ENCODE measurements around the gene RPUSD1.

Gene RPUSD1

GRCh38 chr16:807347-808084 is 19.3 kb upstream of the RPUSD1 start:
- Mint-ChIP-seq H3K9me3 (peaks cover 3% of the 10 kb centered on the region), H3K27me3 (peaks cover 59% of the 10 kb centered on the region), H3K4me3 (peak overlapping the region; percentile 89), H3K4me1 (peaks cover 16% of the 10 kb centered on the region), H3K36me3 (peaks cover 6% of the 10 kb centered on the region), H3K27ac (peak overlapping the region; percentile 91)
- peak; percentile 95 for ATAC-seq

GRCh38 chr16:805474-805873 is 17.3 kb upstream of the RPUSD1 start:
- Mint-ChIP-seq H3K27ac (no peak overlapping the region), H3K4me3 (no peak overlapping the region), H3K4me1 (peaks cover 11% of the 10 kb centered on the region), H3K9me3 (no peaks in the 10 kb centered on the region), H3K36me3 (no peaks in the 10 kb centered on the region), H3K27me3 (peaks cover 47% of the 10 kb centered on the region)
- ATAC-seq = no peak

- Mint-ChIP-seq H3K27ac (no peak overlapping the region), H3K9me3 (no peaks in the 10 kb centered on the region), H3K4me1 (peaks cover 11% of the 10 kb centered on the region), H3K4me3 (no peak overlapping the region), H3K36me3 (no peaks in the 10 kb centered on the region), H3K27me3 (peaks cover 36% of the 10 kb centered on the region)
- ATAC-seq = no peak
Observed at GRCh38 chr16:804193-805048, 16.2 kb upstream of the RPUSD1 start.

- Mint-ChIP-seq H3K9me3 (no peaks in the 10 kb centered on the region), H3K27me3 (peaks cover 33% of the 10 kb centered on the region), H3K27ac (no peak overlapping the region), H3K36me3 (peaks cover under 1% of the 10 kb centered on the region), H3K4me1 (peaks cover 15% of the 10 kb centered on the region), H3K4me3 (no peak overlapping the region)
- no peak for ATAC-seq
Observed at GRCh38 chr16:803754-804080, 15.5 kb upstream of the RPUSD1 start.

- Mint-ChIP-seq H3K36me3 (peaks cover 6% of the 10 kb centered on the region), H3K4me3 (no peak overlapping the region), H3K27me3 (peaks cover 34% of the 10 kb centered on the region), H3K27ac (no peak overlapping the region), H3K9me3 (no peaks in the 10 kb centered on the region), H3K4me1 (peaks cover 16% of the 10 kb centered on the region)
- no peak for ATAC-seq
Observed at GRCh38 chr16:802914-803753, 15.0 kb upstream of the RPUSD1 start.

GRCh38 chr16:802461-802860 is 14.3 kb upstream of the RPUSD1 start:
- Mint-ChIP-seq H3K9me3 (no peaks in the 10 kb centered on the region), H3K4me3 (no peak overlapping the region), H3K27me3 (peaks cover 41% of the 10 kb centered on the region), H3K4me1 (peaks cover 14% of the 10 kb centered on the region), H3K27ac (no peak overlapping the region), H3K36me3 (peaks cover 13% of the 10 kb centered on the region)
- ATAC-seq = no peak

- H3K4me1 Mint-ChIP-seq = peaks cover 14% of the 10 kb centered on the region
- no peak for ATAC-seq
- no peak overlapping the region for H3K4me3 Mint-ChIP-seq
- no peaks in the 10 kb centered on the region for H3K9me3 Mint-ChIP-seq
- peaks cover 48% of the 10 kb centered on the region for H3K27me3 Mint-ChIP-seq
- H3K36me3 Mint-ChIP-seq = peaks cover 20% of the 10 kb centered on the region
- no peak overlapping the region for H3K27ac Mint-ChIP-seq
Observed at GRCh38 chr16:801584-802363, 13.6 kb upstream of the RPUSD1 start.

GRCh38 chr16:800834-801511 is 12.8 kb upstream of the RPUSD1 start:
- H3K4me1 Mint-ChIP-seq = peaks cover 15% of the 10 kb centered on the region
- no peak overlapping the region for H3K27ac Mint-ChIP-seq
- H3K27me3 Mint-ChIP-seq = peaks cover 56% of the 10 kb centered on the region
- no peaks in the 10 kb centered on the region for H3K9me3 Mint-ChIP-seq
- H3K36me3 Mint-ChIP-seq = peaks cover 26% of the 10 kb centered on the region
- no peak overlapping the region for H3K4me3 Mint-ChIP-seq
- ATAC-seq = no peak

- peak; percentile 40 for ATAC-seq
- H3K4me3 Mint-ChIP-seq = no peak within 1 kb of the TSS
Observed at GRCh38 chr16:799948-800833, 12.0 kb upstream of the RPUSD1 start, which contains the start of gene GNG13. Gene GNG13, minus strand, starts transcription at chr16:800734. Its CDS starts 1,657 bp downstream, at chr16:799077.

GRCh38 chr16:799111-799947 is 11.1 kb upstream of the RPUSD1 start:
- Mint-ChIP-seq H3K4me3 (no peak overlapping the region), H3K9me3 (no peaks in the 10 kb centered on the region), H3K36me3 (peaks cover 30% of the 10 kb centered on the region), H3K27ac (no peak overlapping the region), H3K4me1 (peaks cover 20% of the 10 kb centered on the region), H3K27me3 (peaks cover 54% of the 10 kb centered on the region)
- no peak for ATAC-seq

More at GRCh38 chr16:799948-800833, 12.0 kb upstream of the RPUSD1 start, which contains the start of gene GNG13:
- Mint-ChIP-seq H3K27ac (no peak within 1 kb of the TSS), H3K9me3 (no peaks in the 10 kb centered on the region), H3K27me3 (peaks cover 59% of the 10 kb centered on the region), H3K36me3 (peaks cover 30% of the 10 kb centered on the region), H3K4me1 (peaks cover 20% of the 10 kb centered on the region)

- no peak overlapping the region for H3K4me3 Mint-ChIP-seq
- H3K9me3 Mint-ChIP-seq = no peaks in the 10 kb centered on the region
- H3K4me1 Mint-ChIP-seq = peaks cover 20% of the 10 kb centered on the region
- peaks cover 35% of the 10 kb centered on the region for H3K36me3 Mint-ChIP-seq
- ATAC-seq = no peak
- H3K27ac Mint-ChIP-seq = no peak overlapping the region
- peaks cover 49% of the 10 kb centered on the region for H3K27me3 Mint-ChIP-seq
Observed at GRCh38 chr16:798666-799065, 10.5 kb upstream of the RPUSD1 start.

GRCh38 chr16:797686-798085 is 9.5 kb upstream of the RPUSD1 start:
- H3K4me1 Mint-ChIP-seq = peaks cover 20% of the 10 kb centered on the region
- H3K9me3 Mint-ChIP-seq = no peaks in the 10 kb centered on the region
- no peak for ATAC-seq
- H3K36me3 Mint-ChIP-seq = peaks cover 38% of the 10 kb centered on the region
- peaks cover 42% of the 10 kb centered on the region for H3K27me3 Mint-ChIP-seq
- no peak overlapping the region for H3K27ac Mint-ChIP-seq
- H3K4me3 Mint-ChIP-seq = no peak overlapping the region

GRCh38 chr16:797120-797420 is 8.9 kb upstream of the RPUSD1 start:
- Mint-ChIP-seq H3K36me3 (peaks cover 38% of the 10 kb centered on the region), H3K27me3 (peaks cover 42% of the 10 kb centered on the region), H3K4me1 (peaks cover 20% of the 10 kb centered on the region), H3K4me3 (no peak overlapping the region), H3K27ac (no peak overlapping the region), H3K9me3 (no peaks in the 10 kb centered on the region)
- ATAC-seq = no peak

All from stimulated activated memory B cell treated with anti-CD40 and anti-IgM and Interleukin-4, amounts not matched to agents 10 μg/mL and 1 μg/mL and 100 μg/mL, for 72 hours (primary cell).